Upper lobe of left lung (tissue), 4 donors: Measurements from ENCODE around the gene RBM33.

Experiments
- EP300 ChIP-seq, 4 donors: sonication (generic); formaldehyde crosslinking; IDR thresholded peaks; one replicate each; pipeline ENCODE4 v1.5.1; 2017; ENCODE audit warnings: antibody characterized with exemption in 4 of 4, control low read depth in 2 of 4
- POLR2A ChIP-seq, 4 donors: fragments of 450-650 bp; IDR thresholded peaks; one replicate each; pipeline ENCODE4 v1.5.1; 2016 to 2017; ENCODE audit warnings: antibody characterized with exemption in 4 of 4, mild to moderate bottlenecking in 2 of 4
- POLR2AphosphoS5 ChIP-seq, 2 donors: sonication (generic); formaldehyde crosslinking; IDR thresholded peaks; one replicate each; pipeline ENCODE4 v1.5.1; 2017; ENCODE audit warnings: antibody characterized with exemption in 2 of 2
- TF ChIP-seq, protein P1 (sequence below), 6 experiments: fragments of 450-650 bp in 4 of 6; fragments of 200-600 bp in 2 of 6; sonication (generic) in 2 of 6; IDR thresholded peaks; one replicate each; pipeline ENCODE4 v1.5.1; 2016 to 2019; ENCODE audit warnings: antibody characterized with exemption in 6 of 6

DNA sequence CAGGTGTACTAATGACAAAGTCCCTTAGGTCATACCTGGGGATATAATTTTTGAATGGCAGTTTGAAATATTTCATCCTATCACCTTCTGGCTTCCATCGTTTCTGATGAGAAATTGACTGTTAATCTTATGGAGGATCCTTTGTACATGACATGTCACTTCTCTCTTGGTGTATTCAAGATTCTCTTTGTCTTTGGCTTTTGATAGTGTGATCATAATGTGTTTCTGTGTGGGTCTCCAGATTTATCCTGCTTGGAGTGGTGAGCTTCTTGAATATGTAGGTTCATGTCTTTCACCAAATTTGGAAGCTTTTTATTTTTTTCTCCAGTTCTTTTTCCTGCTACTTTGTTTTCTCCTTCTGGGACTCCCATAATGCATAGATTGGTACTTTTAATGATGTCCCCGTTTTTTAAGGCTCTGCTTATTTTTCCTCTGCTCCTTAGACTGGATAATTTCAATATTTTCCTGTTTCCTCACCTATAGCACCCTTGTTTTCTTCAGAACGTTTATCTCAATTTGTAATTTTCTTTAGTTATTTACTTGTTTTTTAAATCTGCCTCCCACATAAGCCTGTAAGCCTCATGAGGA, 4.4 kb downstream of the RBM33 start:
- TF ChIP-seq, protein P1, sequence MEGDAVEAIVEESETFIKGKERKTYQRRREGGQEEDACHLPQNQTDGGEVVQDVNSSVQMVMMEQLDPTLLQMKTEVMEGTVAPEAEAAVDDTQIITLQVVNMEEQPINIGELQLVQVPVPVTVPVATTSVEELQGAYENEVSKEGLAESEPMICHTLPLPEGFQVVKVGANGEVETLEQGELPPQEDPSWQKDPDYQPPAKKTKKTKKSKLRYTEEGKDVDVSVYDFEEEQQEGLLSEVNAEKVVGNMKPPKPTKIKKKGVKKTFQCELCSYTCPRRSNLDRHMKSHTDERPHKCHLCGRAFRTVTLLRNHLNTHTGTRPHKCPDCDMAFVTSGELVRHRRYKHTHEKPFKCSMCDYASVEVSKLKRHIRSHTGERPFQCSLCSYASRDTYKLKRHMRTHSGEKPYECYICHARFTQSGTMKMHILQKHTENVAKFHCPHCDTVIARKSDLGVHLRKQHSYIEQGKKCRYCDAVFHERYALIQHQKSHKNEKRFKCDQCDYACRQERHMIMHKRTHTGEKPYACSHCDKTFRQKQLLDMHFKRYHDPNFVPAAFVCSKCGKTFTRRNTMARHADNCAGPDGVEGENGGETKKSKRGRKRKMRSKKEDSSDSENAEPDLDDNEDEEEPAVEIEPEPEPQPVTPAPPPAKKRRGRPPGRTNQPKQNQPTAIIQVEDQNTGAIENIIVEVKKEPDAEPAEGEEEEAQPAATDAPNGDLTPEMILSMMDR (IDR thresholded peaks at IDR 0.05) = no peak
- TF ChIP-seq POLR2A (IDR thresholded peaks at IDR 0.05) (no peak), EP300 (IDR thresholded peaks at IDR 0.05) (no peak), POLR2AphosphoS5 (IDR thresholded peaks at IDR 0.05) (no peak)
